GM23338 (cell line): ENCODE measurements around the gene NEIL1. TPM values are rescaled to one million over a fixed set of nuclear protein-coding genes. Genes with fewer than 3 reads are reported as not detected.

Experiments used
- ATAC-seq: fragments of 200-7000 bp; cut with Tn5 transposase; 3 replicates; pipeline ENCODE4 v1.9.1; 2020
- DNase-seq: peaks from one replicate; pipeline ENCODE4 v3.0.0-alpha.2; 2015; ENCODE audit warnings: low spot score
- H2AFZ ChIP-seq: fragments of 200-600 bp; sonication (generic); 2 replicates; pipeline ENCODE4 v1.8.0; 2016; ENCODE audit warnings: antibody characterized with exemption, mild to moderate bottlenecking, moderate library complexity
- H3F3A ChIP-seq: fragments of 200-600 bp; sonication (generic); replicated peaks from 2 replicates; pipeline ENCODE4 v1.8.0; 2017; ENCODE audit warnings: antibody characterized with exemption, mixed run types, low read depth
- H3K27ac ChIP-seq: fragments of 200-600 bp; sonication (generic); 2 replicates; pipeline ENCODE4 v1.6.1; 2016; ENCODE audit warnings: low read depth
- H3K27me3 ChIP-seq: fragments of 200-600 bp; sonication (generic); 2 replicates; pipeline ENCODE4 v1.8.0; 2016; ENCODE audit warnings: mild to moderate bottlenecking, mixed run types, moderate library complexity; ENCODE audit not compliant: insufficient read depth
- H3K36me3 ChIP-seq: fragments of 200-600 bp; sonication (generic); 2 replicates; pipeline ENCODE4 v1.8.0; 2016; ENCODE audit warnings: mild to moderate bottlenecking; ENCODE audit not compliant: insufficient read depth
- H3K4me1 ChIP-seq: fragments of 200-600 bp; sonication (generic); 2 replicates; pipeline ENCODE4 v1.8.0; 2016; ENCODE audit warnings: mild to moderate bottlenecking, moderate library complexity; ENCODE audit not compliant: insufficient read depth
- H3K4me2 ChIP-seq: fragments of 200-600 bp; sonication (generic); 2 replicates; pipeline ENCODE4 v1.7.1; 2017; ENCODE audit warnings: mixed run types
- H3K4me3 ChIP-seq: fragments of 200-600 bp; sonication (generic); 2 replicates; pipeline ENCODE4 v1.6.1; 2016; ENCODE audit warnings: mixed run types
- H3K79me2 ChIP-seq: fragments of 200-600 bp; sonication (generic); replicated peaks from 2 replicates; pipeline ENCODE4 v1.8.0; 2017; ENCODE audit warnings: mild to moderate bottlenecking; ENCODE audit not compliant: insufficient read depth
- H3K9me2 ChIP-seq: fragments of 200-600 bp; sonication (generic); 2 replicates; pipeline ENCODE4 v1.8.0; 2017; ENCODE audit not compliant: insufficient read depth
- H4K20me1 ChIP-seq: fragments of 200-600 bp; sonication (generic); replicated peaks from 2 replicates; pipeline ENCODE4 v1.8.0; 2017; ENCODE audit warnings: mild to moderate bottlenecking; ENCODE audit not compliant: insufficient read depth
- H3K27ac Mint-ChIP-seq: 2 replicates; pipeline ENCODE4 v1.8.0; 2020; ENCODE audit warnings: inconsistent platforms, mild to moderate bottlenecking, moderate library complexity, mixed read lengths
- H3K27me3 Mint-ChIP-seq: 3 replicates; pipeline ENCODE4 v1.8.0; 2022; ENCODE audit warnings: low read depth, mild to moderate bottlenecking, moderate library complexity, mixed read lengths, inconsistent platforms; ENCODE audit not compliant: insufficient read depth, poor library complexity
- H3K36me3 Mint-ChIP-seq: 3 replicates; pipeline ENCODE4 v1.8.0; 2021; ENCODE audit warnings: low read depth, mild to moderate bottlenecking, inconsistent platforms, moderate library complexity, mixed read lengths
- H3K4me1 Mint-ChIP-seq: 3 replicates; pipeline ENCODE4 v1.8.0; 2020; ENCODE audit warnings: mild to moderate bottlenecking, inconsistent platforms, mixed read lengths
- H3K4me3 Mint-ChIP-seq: 3 replicates; pipeline ENCODE4 v1.8.0; 2021; ENCODE audit warnings: moderate library complexity, mild to moderate bottlenecking, inconsistent platforms, mixed read lengths
- H3K9me3 Mint-ChIP-seq: 3 replicates; pipeline ENCODE4 v1.8.0; 2020; ENCODE audit warnings: moderate library complexity, mild to moderate bottlenecking, inconsistent platforms, mixed read lengths
- CREB1 ChIP-seq: fragments of 250-450 bp; sonication (Bioruptor Pico); IDR thresholded peaks from 2 replicates; pipeline ENCODE4 v1.5.0; 2020; ENCODE audit warnings: low read depth, mild to moderate bottlenecking, moderate library complexity
- CTCF ChIP-seq, 2 experiments: fragments of 200-600 bp in 1 of 2; sonication (generic) in 1 of 2; conservative IDR thresholded peaks; 2 replicates each; pipeline versions ENCODE4 v1.5.1 to v1.6.1; 2016 to 2017; ENCODE audit warnings: antibody characterized with exemption in 2 of 2, low read depth in 2 of 2, mild to moderate bottlenecking in 2 of 2, moderate library complexity in 1 of 2
- ETS1 ChIP-seq: IDR thresholded peaks from 2 replicates; pipeline ENCODE4 v1.6.1; 2016; ENCODE audit warnings: antibody characterized with exemption
- EZH2 ChIP-seq: fragments of 200-600 bp; sonication (generic); IDR thresholded peaks from one replicate; pipeline ENCODE4 v1.8.0; 2017; ENCODE audit warnings: antibody characterized with exemption, mild to moderate bottlenecking, low read depth; ENCODE audit not compliant: unreplicated experiment
- EZH2phosphoT487 ChIP-seq: fragments of 200-600 bp; sonication (generic); IDR thresholded peaks from one replicate; pipeline ENCODE4 v1.8.1; 2018; ENCODE audit warnings: antibody characterized with exemption; ENCODE audit not compliant: unreplicated experiment
- JUNB ChIP-seq: IDR thresholded peaks from one replicate; pipeline ENCODE4 v1.6.1; 2016; ENCODE audit warnings: antibody characterized with exemption; ENCODE audit not compliant: unreplicated experiment
- NANOG ChIP-seq: IDR thresholded peaks from 2 replicates; pipeline ENCODE4 v1.6.1; 2016; ENCODE audit warnings: antibody characterized with exemption, borderline replicate concordance
- POLR2AphosphoS5 ChIP-seq: IDR thresholded peaks from 2 replicates; pipeline ENCODE4 v1.6.1; 2016; ENCODE audit warnings: antibody characterized with exemption, low read depth
- REST ChIP-seq: IDR thresholded peaks from one replicate; pipeline ENCODE4 v1.6.1; 2018; ENCODE audit warnings: antibody characterized with exemption; ENCODE audit not compliant: unreplicated experiment
- STAT1 ChIP-seq: IDR thresholded peaks from one replicate; pipeline ENCODE4 v1.6.1; 2016; ENCODE audit warnings: antibody characterized with exemption; ENCODE audit not compliant: unreplicated experiment
- ZNF114 ChIP-seq: fragments of 250-450 bp; sonication (Bioruptor Pico); IDR thresholded peaks from 2 replicates; pipeline ENCODE4 v1.5.0; 2020; ENCODE audit warnings: mild to moderate bottlenecking, moderate library complexity
- ZNF331 ChIP-seq: fragments of 250-450 bp; sonication (Bioruptor Pico); IDR thresholded peaks from 2 replicates; pipeline ENCODE4 v1.5.0; 2020; ENCODE audit warnings: low read depth, mild to moderate bottlenecking, moderate library complexity
- ZNF462 ChIP-seq: fragments of 250-450 bp; sonication (Bioruptor Pico); IDR thresholded peaks from 2 replicates; pipeline ENCODE4 v1.5.0; 2020; ENCODE audit warnings: mild to moderate bottlenecking, moderate library complexity
- polyA plus RNA-seq: library from polyadenylated mRNA; unstranded; fragments of >200 nt; fragmentation: Nextera tagmentation; extraction: Ambion mirVana; gene quantifications from 2 replicates; pipeline ENCODE4 v1.2.1, GENCODE V29; 2016
- total RNA-seq: library from RNA; depleted of rRNA; stranded (reverse); fragments of >200 nt; shearing (Covaris generic); gene quantifications from 2 replicates; pipeline ENCODE4 v1.2.3, GENCODE V29; 2014

NEIL1 gene
- total and polyA plus RNA-seq, 2 experiments from 2014 or later = 6.2 to 17.0 TPM

GRCh38 chr15:75358771-75359536 lies 12.1 kb downstream of the NEIL1 start:
- Histone ChIP-seq H3K4me2 (no peak overlapping the region), H3K36me3 (no peaks in the 10 kb centered on the region), H3K79me2 (no peaks in the 10 kb centered on the region), H3K4me1 (no peaks in the 10 kb centered on the region), H3K27me3 (no peaks in the 10 kb centered on the region), H2AFZ (no peak overlapping the region), H3F3A (no peaks in the 10 kb centered on the region), H3K9me2 (no peaks in the 10 kb centered on the region), H4K20me1 (no peaks in the 10 kb centered on the region), H3K27ac (no peak overlapping the region), H3K4me3 (no peak overlapping the region)
- no peaks in the 10 kb centered on the region for H3K9me3 Mint-ChIP-seq
- H3K27ac Mint-ChIP-seq = no peak overlapping the region
- H3K36me3 Mint-ChIP-seq = peaks cover 15% of the 10 kb centered on the region
- peaks cover 15% of the 10 kb centered on the region for H3K27me3 Mint-ChIP-seq
- DNase-seq (no peak), ATAC-seq (no peak)
- TF ChIP-seq REST (no peak), ZNF114 (CRISPR knock-in tag) (no peak), JUNB (no peak), STAT1 (no peak), CREB1 (CRISPR knock-in tag) (no peak), EZH2 (no peak), POLR2AphosphoS5 (no peak), NANOG (no peak), EZH2phosphoT487 (no peak), ZNF462 (CRISPR knock-in tag) (no peak), CTCF (conservative IDR thresholded peaks at IDR 0.05; ENCODE audit: low read depth in 2 of 2) (no peak), ETS1 (no peak), ZNF331 (CRISPR knock-in tag) (no peak)
- H3K4me1 Mint-ChIP-seq = no peaks in the 10 kb centered on the region; the same call in 2 of the 3 replicates
- no peak overlapping the region for H3K4me3 Mint-ChIP-seq
